ENCODE results near the gene HRG. TPM values are rescaled to one million over a fixed set of nuclear protein-coding genes. Genes with fewer than 3 reads are reported as not detected.

The HRG gene
- total RNA-seq, 1 donor from 2014 or later = not detected

DNA sequence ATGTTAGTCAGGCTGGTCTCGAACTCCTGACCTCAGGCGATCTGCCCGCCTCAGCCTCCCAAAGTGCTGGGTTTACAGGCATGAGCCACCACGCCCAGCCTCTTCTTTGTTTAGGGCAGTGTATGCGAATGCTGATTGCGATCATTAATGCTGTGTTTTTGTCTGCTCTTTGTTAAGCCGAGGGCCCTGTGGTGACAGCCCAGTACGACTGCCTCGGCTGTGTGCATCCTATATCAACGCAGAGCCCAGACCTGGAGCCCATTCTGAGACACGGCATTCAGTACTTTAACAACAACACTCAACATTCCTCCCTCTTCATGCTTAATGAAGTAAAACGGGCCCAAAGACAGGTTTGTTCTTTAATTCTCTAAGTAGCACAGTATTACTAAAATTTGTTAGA, 59.1 kb downstream of the HRG start:
- Mint-ChIP-seq H3K4me3 (no peak overlapping the region), H3K4me1 (no peaks in the 10 kb centered on the region), H3K9me3 (no peaks in the 10 kb centered on the region), H3K27me3 (ENCODE audit: low read depth) (peaks cover 3% of the 10 kb centered on the region), H3K36me3 (ENCODE audit: low read depth) (no peaks in the 10 kb centered on the region), H3K27ac (ENCODE audit: unreplicated experiment) (no peak overlapping the region)
- TF ChIP-seq, protein P1, sequence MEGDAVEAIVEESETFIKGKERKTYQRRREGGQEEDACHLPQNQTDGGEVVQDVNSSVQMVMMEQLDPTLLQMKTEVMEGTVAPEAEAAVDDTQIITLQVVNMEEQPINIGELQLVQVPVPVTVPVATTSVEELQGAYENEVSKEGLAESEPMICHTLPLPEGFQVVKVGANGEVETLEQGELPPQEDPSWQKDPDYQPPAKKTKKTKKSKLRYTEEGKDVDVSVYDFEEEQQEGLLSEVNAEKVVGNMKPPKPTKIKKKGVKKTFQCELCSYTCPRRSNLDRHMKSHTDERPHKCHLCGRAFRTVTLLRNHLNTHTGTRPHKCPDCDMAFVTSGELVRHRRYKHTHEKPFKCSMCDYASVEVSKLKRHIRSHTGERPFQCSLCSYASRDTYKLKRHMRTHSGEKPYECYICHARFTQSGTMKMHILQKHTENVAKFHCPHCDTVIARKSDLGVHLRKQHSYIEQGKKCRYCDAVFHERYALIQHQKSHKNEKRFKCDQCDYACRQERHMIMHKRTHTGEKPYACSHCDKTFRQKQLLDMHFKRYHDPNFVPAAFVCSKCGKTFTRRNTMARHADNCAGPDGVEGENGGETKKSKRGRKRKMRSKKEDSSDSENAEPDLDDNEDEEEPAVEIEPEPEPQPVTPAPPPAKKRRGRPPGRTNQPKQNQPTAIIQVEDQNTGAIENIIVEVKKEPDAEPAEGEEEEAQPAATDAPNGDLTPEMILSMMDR (conservative IDR thresholded peaks at IDR 0.05) = no peak
- no peak for DNase-seq (ENCODE audit: low read depth, low spot score)

Other genes starting within 250 kb of the HRG start
- gene CRYGS, start 121.6 kb upstream of the HRG start, total RNA-seq = 4.3 and 4.7 TPM in 2 replicates
- gene TBCCD1, start 98.7 kb upstream of the HRG start, total RNA-seq = 18.7 and 20.1 TPM in 2 replicates
- gene DNAJB11, start 95.3 kb upstream of the HRG start, total RNA-seq = 48.9 and 53.5 TPM in 2 replicates
- gene AHSG, start 53.0 kb upstream of the HRG start, total RNA-seq = 0.30 TPM in 1 of 2 replicates, not detected in the other
- gene FETUB, start 25.6 kb upstream of the HRG start, total RNA-seq = not detected in 2 replicates
- gene KNG1, start 51.3 kb downstream of the HRG start, total RNA-seq = not detected in 2 replicates
- 364 and 369 TPM in 2 replicates for gene EIF4A2, start 117.6 kb downstream of the HRG start, total RNA-seq
- 105 and 107 TPM in 2 replicates for gene RFC4, start 140.5 kb downstream of the HRG start, total RNA-seq
- gene ADIPOQ, start 176.7 kb downstream of the HRG start, total RNA-seq = not detected in 2 replicates

Data from neural crest cell (in vitro differentiated cells).